Fibroblast of lung (primary cell): ENCODE results near the gene ANKS1A. TPM values are rescaled to one million over a fixed set of nuclear protein-coding genes. Genes with fewer than 3 reads are reported as not detected.

Experiments
- DNase-seq, 2 donors: peaks; one replicate each; pipeline versions ENCODE4 v3.0.0 to v3.0.0-alpha.2; 2010; ENCODE audit warnings: low read depth in 2 of 2
- H2AFZ ChIP-seq: 2 replicates; pipeline ENCODE4 v1.5.1; 2012; ENCODE audit warnings: low read length, control low read depth, inconsistent platforms
- H3K27ac ChIP-seq: 2 replicates; pipeline ENCODE4 v1.5.1; 2011; ENCODE audit warnings: low read length, control low read depth; ENCODE audit not compliant: insufficient read depth
- H3K27me3 ChIP-seq: 2 replicates; pipeline ENCODE4 v1.5.1; 2011; ENCODE audit warnings: mild to moderate bottlenecking, low read length; ENCODE audit not compliant: control insufficient read depth, insufficient read depth
- H3K36me3 ChIP-seq: 2 replicates; pipeline ENCODE4 v1.5.1; 2011; ENCODE audit warnings: low read length; ENCODE audit not compliant: control insufficient read depth, insufficient read depth
- H3K4me1 ChIP-seq: 2 replicates; pipeline ENCODE4 v1.5.1; 2011; ENCODE audit warnings: low read length; ENCODE audit not compliant: control insufficient read depth, insufficient read depth; ENCODE audit errors: extremely low read depth
- H3K4me2 ChIP-seq: 2 replicates; pipeline ENCODE4 v1.5.1; 2011; ENCODE audit warnings: low read length, control low read depth; ENCODE audit not compliant: insufficient read depth; ENCODE audit errors: extremely low read depth
- H3K4me3 ChIP-seq, 4 experiments: fragments of 200-600 bp in 1 of 4; sonication (generic) in 1 of 4; replicated peaks in 1 of 4; 2 replicates each; pipeline ENCODE4 v1.5.1; 2011 to 2016; ENCODE audit warnings: low read length in 4 of 4, low read depth in 3 of 4, mild to moderate bottlenecking in 3 of 4, control low read depth in 2 of 4, inconsistent platforms in 1 of 4, mixed read lengths in 1 of 4; ENCODE audit not compliant: insufficient read depth in 1 of 4; ENCODE audit errors: control extremely low read depth in 1 of 4
- H3K79me2 ChIP-seq: 2 replicates; pipeline ENCODE4 v1.5.1; 2012; ENCODE audit warnings: mild to moderate bottlenecking, low read length, inconsistent platforms; ENCODE audit not compliant: control insufficient read depth, insufficient read depth
- H3K9ac ChIP-seq: 2 replicates; pipeline ENCODE4 v1.5.1; 2011; ENCODE audit warnings: mild to moderate bottlenecking, low read length, control low read depth; ENCODE audit not compliant: insufficient read depth
- H3K9me3 ChIP-seq: 2 replicates; pipeline ENCODE4 v1.5.1; 2012; ENCODE audit warnings: low read depth, low read length; ENCODE audit not compliant: control insufficient read depth, insufficient read depth
- H4K20me1 ChIP-seq: 2 replicates; pipeline ENCODE4 v1.5.1; 2011; ENCODE audit warnings: low read length; ENCODE audit not compliant: control insufficient read depth, insufficient read depth; ENCODE audit errors: extremely low read depth
- EZH2 ChIP-seq: IDR thresholded peaks from 2 replicates; pipeline ENCODE4 v1.5.1; 2012; ENCODE audit warnings: low read length, control low read depth, mild to moderate bottlenecking; ENCODE audit errors: missing control alignments
- polyA plus RNA-seq, 2 donors: library from polyadenylated mRNA; depleted of rRNA in 1 of 2; stranded (reverse) in 1 of 2; unstranded in 1 of 2; fragments of >200 nt; gene quantifications; 2 replicates each; pipeline ENCODE4 v1.2.1, GENCODE V29; 2011 to 2012; ENCODE audit warnings: missing spikeins in 1 of 2
- total RNA-seq: library from RNA; depleted of rRNA; stranded (reverse); fragments of >200 nt; gene quantifications from 2 replicates; pipeline ENCODE4 v1.2.1, GENCODE V29; 2014
- TF ChIP-seq, protein P1 (sequence below), 2 donors: IDR thresholded peaks in 1 of 2; conservative IDR thresholded peaks in 1 of 2; 1 replicate in 1 of 2; 2 replicates in 1 of 2; pipeline ENCODE4 v1.5.1; 2011 to 2012; ENCODE audit warnings: low read length in 2 of 2, control low read depth in 1 of 2, inconsistent platforms in 1 of 2, low read depth in 1 of 2, mild to moderate bottlenecking in 1 of 2

Gene ANKS1A
- total and polyA plus RNA-seq, 2 donors (not counting 1 experiment from before 2014, with no cell fraction given) = 3.6 to 7.8 TPM

DNA sequence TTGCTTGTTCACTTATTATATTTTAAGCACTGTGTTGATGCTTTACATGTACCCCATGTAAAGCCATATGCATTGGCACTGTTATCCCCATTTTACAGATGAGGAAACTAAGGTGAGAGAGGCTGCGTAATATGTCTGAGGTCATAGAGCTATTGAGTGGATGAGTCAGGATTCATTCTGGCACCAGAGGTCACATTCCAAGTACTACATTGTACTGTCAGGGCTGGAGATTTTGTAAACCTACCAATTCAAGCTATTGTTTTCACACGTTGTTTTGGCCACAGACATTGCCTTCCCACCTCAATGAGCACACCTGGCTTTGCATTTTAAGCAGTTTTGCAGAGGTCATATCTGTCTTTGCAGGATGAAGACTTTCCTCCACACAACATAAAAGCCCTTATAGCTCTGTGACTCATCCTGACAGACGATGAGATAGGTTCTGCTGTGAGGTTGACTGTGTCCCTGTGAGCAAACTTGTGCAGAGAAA, 33.2 kb downstream of the ANKS1A start:
- no peaks in the 10 kb centered on the region for H4K20me1 ChIP-seq
- H3K27ac ChIP-seq = no peak overlapping the region
- DNase-seq = peak; percentile 47 to 71
- no peak overlapping the region for H2AFZ ChIP-seq
- H3K4me1 ChIP-seq = peaks cover 2% of the 10 kb centered on the region
- H3K79me2 ChIP-seq = no peaks in the 10 kb centered on the region
- TF ChIP-seq EZH2 = no peak
- TF ChIP-seq, protein P1, sequence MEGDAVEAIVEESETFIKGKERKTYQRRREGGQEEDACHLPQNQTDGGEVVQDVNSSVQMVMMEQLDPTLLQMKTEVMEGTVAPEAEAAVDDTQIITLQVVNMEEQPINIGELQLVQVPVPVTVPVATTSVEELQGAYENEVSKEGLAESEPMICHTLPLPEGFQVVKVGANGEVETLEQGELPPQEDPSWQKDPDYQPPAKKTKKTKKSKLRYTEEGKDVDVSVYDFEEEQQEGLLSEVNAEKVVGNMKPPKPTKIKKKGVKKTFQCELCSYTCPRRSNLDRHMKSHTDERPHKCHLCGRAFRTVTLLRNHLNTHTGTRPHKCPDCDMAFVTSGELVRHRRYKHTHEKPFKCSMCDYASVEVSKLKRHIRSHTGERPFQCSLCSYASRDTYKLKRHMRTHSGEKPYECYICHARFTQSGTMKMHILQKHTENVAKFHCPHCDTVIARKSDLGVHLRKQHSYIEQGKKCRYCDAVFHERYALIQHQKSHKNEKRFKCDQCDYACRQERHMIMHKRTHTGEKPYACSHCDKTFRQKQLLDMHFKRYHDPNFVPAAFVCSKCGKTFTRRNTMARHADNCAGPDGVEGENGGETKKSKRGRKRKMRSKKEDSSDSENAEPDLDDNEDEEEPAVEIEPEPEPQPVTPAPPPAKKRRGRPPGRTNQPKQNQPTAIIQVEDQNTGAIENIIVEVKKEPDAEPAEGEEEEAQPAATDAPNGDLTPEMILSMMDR (conservative IDR thresholded peaks at IDR 0.05 in 1 of 2, IDR thresholded peaks at IDR 0.05 in 1 of 2; ENCODE audit: low read depth in 1 of 2, low read length in 2 of 2) = no peak
- no peak overlapping the region for H3K9ac ChIP-seq
- H3K36me3 ChIP-seq = no peaks in the 10 kb centered on the region
- no peaks in the 10 kb centered on the region for H3K9me3 ChIP-seq
- no peak overlapping the region for H3K4me3 ChIP-seq
- no peak overlapping the region for H3K4me2 ChIP-seq
- no peaks in the 10 kb centered on the region for H3K27me3 ChIP-seq

DNA sequence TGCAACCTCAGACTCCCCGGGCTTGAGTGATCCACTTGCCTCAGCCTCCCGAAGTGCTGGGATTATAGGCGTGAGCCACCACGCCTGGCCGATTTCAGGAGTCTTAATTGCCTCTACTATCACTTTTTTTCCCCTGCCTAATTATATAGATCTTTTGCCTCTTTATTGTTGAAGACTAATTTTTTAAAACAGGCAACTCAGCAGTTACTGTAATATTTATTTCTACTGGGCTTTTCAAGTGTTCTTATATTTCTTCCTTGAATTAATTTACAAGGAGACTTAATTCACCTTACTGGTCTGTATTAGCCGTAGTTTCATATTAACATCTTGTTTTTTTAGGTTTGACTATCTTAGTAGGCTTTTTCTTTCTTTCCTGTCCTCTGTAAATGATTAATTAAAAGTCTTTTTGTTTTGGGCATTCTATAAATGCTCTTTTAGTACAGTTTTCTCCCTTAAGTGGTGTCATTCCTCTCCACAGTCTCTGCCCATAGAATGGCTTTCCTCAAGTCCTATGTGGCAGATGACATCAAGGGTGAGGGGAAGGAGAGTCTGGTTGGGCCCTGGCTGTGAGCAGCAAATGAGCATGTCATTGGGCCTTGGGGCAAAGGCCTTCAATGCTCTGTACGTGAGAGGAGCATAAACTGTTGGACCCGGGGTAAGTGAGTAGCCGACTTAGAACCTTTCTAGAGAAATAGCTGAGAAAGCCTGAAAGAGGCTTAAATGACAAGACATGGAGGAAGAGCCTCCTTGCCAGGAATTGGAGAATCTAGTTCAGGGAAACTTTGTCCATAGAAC, 36.0 kb downstream of the ANKS1A start:
- no peaks in the 10 kb centered on the region for H4K20me1 ChIP-seq
- no peaks in the 10 kb centered on the region for H3K79me2 ChIP-seq
- no peaks in the 10 kb centered on the region for H3K27me3 ChIP-seq
- TF ChIP-seq EZH2 = no peak
- TF ChIP-seq, protein P1 (conservative IDR thresholded peaks at IDR 0.05 in 1 of 2, IDR thresholded peaks at IDR 0.05 in 1 of 2; ENCODE audit: low read depth in 1 of 2, low read length in 2 of 2) = no peak
- no peak overlapping the region for H3K4me2 ChIP-seq
- no peak overlapping the region for H3K27ac ChIP-seq
- H2AFZ ChIP-seq = no peak overlapping the region
- H3K4me3 ChIP-seq = no peak overlapping the region
- H3K9me3 ChIP-seq = no peaks in the 10 kb centered on the region
- peaks cover 2% of the 10 kb centered on the region for H3K4me1 ChIP-seq
- H3K9ac ChIP-seq = no peak overlapping the region
- DNase-seq = no peak
- no peaks in the 10 kb centered on the region for H3K36me3 ChIP-seq

DNA sequence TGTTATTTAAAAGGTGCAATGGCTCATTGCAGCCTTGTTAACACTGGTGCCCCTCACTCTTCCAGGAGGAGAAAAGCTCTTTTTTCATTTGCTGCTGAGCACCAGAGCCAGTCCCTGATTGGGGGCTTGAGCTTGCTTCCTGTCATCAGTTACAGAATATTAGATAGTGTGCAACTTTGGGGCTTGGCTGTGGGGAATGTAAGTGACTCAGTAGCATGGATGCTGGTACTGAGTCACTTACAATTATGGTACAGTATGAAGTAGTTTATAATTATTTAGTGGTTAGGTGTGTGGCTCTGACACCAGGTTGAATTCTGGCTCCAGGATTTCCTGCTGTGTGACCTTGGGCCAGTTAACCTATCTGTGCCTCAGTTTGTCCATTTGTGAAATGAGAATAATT, 37.6 kb downstream of the ANKS1A start:
- H2AFZ ChIP-seq = no peak overlapping the region
- DNase-seq = peak in 1 of 2 donors; percentile 80
- no peaks in the 10 kb centered on the region for H3K36me3 ChIP-seq
- no peak overlapping the region for H3K4me2 ChIP-seq
- TF ChIP-seq EZH2 = no peak
- TF ChIP-seq, protein P1 (conservative IDR thresholded peaks at IDR 0.05 in 1 of 2, IDR thresholded peaks at IDR 0.05 in 1 of 2; ENCODE audit: low read depth in 1 of 2, low read length in 2 of 2) = no peak
- H3K4me3 ChIP-seq = no peak overlapping the region
- no peaks in the 10 kb centered on the region for H3K79me2 ChIP-seq
- H3K9me3 ChIP-seq = no peaks in the 10 kb centered on the region
- no peak overlapping the region for H3K9ac ChIP-seq
- no peaks in the 10 kb centered on the region for H4K20me1 ChIP-seq
- H3K27me3 ChIP-seq = no peaks in the 10 kb centered on the region
- H3K4me1 ChIP-seq = peaks cover 2% of the 10 kb centered on the region
- no peak overlapping the region for H3K27ac ChIP-seq
